ENCODE measurements around the gene PKDCC.

The PKDCC gene

DNA sequence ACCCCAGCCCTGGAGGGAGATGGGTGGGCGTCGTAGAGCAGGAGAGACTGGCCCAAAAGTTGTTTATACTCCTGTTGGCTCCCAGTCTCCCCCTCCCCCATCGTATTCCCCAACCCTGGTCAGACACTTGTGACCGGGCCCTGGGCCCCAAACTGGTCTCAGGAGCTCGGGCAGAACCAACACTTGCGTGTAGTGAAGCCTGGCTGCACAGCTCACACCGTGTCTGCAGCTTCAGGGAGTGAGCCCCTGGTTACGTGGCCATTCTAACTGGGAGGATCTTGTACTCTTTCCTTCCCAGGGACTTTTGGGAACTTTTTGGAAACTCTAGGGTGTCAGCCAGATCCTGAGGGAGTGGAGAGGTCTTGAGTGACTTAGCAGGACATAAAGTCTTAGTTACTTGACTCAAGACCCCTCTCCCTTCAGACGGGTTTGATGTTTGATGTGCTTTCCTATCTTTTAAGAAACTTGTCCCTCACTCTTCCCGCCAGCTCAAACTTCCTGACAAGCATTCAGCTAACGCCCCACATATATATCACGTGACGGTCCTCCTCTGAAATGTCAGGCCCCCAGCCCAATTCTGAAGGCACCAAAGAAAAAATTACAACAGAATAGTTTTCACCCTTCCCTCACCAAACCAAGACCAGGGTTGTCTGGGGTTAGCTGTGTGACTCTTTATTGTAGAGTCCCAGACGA is 2.3 kb downstream of the PKDCC start:
- no peak for DNase-seq (ENCODE audit: low read depth)

DNA sequence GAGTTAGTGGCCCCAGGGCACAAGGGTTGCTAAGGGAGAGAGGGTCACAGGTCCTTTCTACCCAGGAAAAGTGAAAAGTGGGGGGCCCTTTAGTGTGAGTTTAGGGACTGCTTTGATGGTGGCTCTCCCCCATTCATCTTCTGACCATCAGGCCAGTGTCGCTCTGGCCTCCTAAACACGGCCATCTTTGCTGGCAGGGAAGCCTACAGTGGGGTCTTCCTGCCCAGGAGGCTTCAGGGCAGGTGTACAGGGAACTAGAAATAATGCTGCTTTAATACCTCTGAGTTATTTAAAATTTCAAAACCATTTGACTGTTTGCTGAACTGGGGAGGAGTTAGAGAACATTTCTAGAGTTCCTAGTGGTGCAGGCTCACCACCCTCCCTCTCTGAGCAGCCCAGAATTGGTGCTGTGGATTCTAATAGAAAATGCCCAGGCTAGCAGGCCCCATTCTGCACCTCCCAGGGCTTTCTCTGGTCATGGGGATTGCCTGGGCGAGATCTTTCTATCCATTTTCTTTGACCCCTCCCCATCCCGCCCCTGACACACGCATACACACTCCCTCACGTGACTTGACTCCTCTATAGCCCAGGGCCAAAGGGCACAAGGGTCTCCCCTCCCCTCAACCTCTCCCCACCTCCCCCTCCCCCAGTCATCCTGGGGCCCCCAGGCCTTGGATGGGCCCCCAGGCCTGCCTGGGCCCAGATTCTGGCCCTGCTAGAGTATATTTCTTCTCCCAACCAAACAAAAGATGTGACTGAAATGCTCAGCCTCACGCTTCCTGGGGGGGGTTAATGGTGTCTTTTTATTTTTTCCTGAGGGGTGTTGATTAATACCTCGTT is 3.1 kb downstream of the PKDCC start:
- no peak for DNase-seq (ENCODE audit: low read depth)

DNA sequence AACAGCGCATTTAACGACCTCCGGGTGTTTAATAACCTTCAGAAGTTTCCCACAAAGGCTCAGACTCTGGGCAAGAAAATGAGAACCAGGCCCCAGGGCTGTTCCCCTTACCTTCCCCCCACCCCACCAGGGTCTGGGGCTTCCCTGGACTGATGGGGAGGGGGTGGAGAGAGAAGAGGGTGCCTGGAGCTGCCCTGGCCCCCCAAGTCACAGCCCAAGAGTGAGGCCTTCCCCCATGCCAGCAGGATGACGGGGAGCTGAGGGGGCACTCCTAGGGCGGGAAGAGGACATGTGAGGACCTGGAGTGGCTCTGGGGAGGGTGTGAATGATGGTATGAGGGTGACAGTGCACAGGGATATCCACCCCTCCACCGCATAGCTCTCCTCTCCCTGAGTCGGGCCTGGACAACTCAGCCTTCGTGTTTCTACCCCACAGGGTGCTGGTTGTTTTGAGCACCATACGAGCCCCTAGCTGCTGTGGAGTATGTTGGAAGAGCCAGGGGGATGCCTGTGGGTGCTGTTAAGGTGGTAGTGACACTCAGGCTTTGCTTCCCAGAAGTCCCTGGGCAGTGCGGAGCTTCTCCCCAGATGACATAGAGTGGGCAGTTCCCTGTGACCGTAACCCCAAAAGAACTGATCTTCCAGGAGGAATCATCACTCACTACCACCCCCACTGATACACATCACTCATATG is 3.9 kb downstream of the PKDCC start:
- no peak for DNase-seq (ENCODE audit: low read depth)

DNA sequence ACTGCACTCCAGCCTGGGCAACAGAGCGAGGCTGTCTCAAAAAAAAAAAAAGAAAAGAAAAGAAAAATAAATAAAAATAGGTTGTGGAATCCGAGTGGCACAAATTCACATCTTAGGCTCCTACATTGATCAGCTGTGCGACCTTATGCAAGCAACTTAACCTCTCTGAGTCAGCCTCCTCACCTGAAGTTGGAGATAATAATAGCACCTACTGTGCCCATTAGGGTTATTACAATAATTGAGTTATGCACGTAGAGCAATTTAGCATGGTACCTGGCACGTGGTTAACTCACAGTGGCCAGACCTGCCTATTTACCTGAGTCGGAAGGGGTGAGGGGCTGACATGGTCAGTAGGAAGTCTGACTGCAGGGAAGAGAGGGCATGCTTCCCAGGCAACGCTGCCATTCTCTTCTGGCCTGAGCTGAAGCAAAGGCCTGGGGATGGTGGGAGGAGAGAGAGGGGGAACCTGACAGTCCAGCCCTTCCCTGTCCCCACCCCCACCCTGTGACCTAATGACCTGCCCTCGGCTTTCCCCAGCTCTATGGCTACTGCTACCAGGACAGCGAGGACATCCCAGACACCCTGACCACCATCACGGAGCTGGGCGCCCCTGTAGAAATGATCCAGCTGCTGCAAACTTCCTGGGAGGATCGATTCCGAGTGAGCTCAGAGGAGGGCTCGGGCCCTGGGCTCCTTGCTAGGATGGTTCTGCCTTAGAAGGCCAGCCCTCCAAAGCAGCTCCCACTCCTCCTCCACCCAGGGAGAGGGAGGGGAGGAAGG is 5.1 kb downstream of the PKDCC start:
- DNase-seq (ENCODE audit: low read depth), result no peak

DNA sequence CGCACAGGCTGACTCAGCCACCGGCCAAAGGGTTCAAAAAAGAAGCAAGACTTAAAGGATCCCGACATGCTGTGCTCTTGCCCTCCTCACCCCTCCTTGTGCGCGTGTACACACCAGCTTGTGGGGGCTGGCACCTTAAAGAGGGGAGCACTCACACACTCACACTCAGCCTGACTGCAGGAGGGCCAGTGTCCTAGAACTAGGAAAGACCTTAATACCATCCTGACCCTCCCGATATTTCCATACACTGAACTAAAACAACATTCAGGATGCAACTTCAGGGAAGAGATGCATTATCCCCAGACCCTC is 5.6 kb downstream of the PKDCC start:
- no peak for DNase-seq (ENCODE audit: low read depth)

DNA sequence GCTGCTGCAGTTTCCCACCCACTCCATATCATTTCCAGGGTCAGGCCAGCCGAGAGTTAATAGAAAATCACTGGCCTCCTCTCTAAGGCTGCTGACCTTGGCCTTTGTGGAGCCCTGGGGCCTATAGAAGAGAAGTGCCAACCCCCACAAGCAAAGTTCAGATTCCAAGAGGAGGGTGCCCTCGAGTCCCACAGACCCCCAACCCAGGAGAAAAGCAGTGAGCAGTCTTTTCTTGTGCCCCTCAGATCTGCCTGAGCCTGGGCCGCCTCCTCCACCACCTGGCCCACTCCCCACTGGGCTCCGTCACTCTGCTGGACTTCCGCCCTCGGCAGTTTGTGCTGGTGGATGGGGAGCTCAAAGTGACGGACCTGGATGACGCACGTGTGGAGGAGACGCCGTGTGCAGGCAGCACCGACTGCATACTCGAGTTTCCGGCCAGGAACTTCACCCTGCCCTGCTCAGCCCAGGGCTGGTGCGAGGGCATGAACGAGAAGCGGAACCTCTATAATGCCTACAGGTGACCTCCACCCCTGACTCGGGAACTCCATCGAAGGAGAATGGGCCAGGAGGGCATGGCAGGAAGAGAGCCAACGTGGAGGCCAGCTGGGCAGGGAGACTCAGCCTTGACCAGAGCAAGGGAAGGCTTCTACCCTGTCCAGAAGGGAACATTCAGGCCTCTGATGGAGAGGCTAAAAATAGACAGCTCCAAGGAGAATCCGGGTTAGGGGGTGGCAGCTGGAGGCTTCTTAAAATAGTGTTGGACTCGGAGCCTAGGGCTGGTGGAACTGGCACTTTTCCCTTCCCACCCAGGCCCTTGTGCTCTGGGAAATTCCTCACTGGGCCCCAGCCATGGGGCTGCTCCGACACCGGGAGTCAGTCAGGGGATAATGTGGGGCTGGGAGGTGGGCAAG is 6.2 kb downstream of the PKDCC start:
- DNase-seq (ENCODE audit: low read depth), result no peak

DNA sequence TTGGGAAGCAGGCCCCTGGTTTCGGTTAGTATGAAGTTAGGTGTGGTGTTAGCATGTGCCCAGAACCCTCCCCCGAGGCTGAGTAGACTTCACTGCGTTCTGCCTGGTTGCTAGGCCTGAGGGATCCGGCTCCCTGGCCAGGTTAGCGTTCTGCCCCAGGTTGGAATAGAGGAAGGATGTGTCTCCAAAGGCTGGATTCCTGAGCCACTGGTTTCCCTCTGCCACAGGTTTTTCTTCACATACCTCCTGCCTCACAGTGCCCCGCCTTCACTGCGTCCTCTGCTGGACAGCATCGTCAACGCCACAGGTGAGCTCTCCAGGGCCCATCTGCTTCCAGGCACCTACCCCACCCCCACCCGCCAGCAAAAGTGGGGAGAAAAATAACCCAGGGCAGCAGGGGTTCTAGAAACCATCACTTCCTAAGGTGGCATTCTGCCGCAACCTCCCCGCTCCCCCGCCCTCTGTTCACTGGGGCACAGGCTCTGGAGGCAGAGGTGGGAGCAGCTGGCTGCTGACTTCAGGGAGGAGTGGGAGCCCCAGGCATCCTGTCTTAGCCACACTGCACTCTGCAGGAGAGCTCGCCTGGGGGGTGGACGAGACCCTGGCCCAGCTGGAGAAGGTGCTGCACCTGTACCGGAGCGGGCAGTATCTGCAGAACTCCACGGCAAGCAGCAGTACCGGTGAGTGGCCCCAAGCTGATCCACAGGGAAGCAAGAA is 7.1 kb downstream of the PKDCC start:
- DNase-seq (ENCODE audit: low read depth), result no peak

DNA sequence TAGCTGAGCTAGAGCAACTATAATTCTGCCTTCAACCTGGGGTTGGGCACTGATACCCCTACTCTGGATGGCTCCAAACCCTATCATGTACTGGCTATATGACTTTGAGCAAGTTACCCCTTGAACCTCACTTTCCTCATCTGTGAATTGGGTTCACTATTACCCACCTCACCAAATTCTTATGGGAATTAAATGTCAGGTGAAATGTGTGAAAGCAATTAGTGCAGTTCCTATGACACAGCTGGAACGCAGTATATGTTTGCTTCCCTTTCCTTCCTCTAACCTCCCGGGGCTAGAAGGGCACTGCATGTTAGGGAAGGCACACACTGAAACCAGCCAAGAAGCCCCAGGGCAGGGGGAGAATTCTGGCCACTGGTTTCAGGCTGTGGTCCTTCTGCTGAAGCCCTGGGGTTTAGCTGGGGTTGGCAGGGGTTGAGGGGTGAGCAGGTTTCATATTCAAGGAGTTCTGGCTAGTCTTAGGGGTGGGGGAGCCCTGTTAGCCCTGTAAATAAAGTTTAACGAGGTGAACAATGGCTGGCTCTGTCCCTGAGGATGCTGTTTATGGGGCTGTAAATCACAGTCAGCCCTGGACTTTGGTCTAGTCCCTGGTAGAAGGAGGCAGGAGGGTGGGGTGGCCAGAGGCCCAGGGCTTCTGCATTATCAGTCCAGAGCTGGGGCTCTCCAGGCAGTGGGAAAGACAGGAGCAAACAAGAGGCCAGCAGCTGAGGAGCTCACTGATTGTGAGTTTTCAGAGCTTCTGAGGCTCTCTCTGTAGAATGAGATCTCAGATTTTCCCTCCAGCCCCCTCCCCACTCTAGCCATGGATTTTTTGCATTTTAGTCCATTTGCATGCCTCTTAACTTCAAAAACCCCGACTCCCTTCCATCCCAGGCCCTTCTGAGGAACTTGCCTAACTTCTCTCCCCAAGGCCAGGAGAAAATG is 8.0 kb downstream of the PKDCC start:
- no peak for DNase-seq (ENCODE audit: low read depth)

DNA sequence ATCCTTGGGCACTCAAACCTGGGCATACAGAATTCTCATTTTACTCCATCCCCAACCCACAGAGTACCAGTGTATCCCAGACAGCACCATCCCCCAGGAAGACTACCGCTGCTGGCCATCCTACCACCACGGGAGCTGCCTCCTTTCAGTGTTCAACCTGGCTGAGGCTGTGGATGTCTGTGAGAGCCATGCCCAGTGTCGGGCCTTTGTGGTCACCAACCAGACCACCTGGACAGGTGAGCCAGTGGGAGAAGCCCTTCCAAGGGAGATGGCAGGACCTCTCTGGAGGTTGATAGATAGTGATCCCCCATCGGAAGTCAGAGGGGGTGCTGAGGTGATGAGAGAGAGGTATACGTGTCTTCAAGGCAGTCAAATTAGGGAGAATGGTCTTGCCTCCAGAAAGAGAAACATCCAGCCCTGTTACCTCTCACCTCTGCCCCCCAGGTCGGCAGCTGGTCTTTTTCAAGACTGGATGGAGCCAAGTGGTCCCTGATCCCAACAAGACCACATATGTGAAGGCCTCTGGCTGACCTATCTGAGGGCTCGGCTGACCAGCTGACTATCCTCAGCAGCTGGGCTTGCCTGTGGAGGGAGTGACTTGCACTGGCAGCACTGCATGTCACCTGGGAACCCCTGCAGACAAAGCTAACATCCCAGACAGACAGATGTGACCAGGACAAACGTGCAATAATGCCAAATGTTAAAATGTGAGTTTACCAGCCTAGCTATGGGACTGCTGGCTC is 9.5 kb downstream of the PKDCC start:
- DNase-seq (ENCODE audit: low read depth), result no peak

DNA sequence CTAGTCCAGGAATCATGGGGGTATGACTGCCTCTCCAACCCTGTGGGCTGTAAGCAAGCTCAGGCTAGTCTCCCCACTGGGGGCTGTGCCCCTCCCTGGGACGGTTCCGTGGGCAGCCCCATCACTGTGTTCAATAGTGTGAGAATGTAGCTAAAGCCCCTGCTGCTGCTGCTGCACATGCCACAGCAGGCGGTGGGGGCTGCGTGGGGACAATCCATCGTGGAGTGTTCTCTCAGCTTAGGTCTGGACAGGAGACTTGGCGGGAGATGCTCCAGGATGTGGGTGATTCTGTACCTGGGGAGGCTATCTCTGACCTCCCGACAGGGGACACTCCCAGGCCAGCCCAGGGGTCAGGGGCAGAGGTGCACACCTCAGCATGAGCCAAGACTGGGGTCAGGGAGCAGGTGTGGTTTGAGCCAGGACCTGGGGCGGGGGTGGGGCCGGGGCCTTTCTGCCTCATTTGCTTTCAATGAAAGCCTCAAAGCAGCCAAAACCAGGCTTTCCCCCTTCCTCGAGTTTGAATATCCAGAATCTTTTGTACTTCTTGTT is 10.2 kb downstream of the PKDCC start:
- no peak for DNase-seq (ENCODE audit: low read depth)

DNA sequence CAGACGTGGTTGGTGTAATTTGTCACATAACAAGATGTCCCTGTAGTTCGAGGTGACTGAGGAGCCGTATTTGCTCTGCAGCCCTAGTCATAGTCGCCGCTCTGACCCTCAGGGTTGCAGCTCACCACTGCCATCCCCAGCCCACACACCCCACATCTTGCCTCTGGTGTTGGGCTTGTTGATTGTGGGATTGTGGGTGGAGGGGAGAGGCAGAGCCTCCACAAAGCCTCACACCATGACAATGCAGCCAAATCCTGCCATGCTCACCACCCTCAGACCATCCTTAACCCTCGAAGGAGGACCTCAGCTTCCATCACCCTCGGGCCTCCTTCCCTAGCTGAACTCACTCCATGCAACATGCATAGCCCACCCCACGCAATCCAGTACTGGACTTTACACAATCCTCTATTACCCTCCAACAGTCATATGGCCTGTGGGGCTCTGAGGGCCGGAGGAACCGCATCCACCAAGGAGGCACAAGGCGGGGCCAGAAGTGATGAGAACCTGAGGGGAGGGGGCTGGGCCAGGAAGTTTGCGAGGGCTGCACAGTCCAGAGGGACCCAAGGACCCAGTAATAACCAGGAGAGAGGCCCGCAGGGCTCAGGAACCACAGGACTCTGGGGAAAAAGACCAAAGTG is 11.6 kb downstream of the PKDCC start:
- no peak for DNase-seq (ENCODE audit: low read depth)

DNA sequence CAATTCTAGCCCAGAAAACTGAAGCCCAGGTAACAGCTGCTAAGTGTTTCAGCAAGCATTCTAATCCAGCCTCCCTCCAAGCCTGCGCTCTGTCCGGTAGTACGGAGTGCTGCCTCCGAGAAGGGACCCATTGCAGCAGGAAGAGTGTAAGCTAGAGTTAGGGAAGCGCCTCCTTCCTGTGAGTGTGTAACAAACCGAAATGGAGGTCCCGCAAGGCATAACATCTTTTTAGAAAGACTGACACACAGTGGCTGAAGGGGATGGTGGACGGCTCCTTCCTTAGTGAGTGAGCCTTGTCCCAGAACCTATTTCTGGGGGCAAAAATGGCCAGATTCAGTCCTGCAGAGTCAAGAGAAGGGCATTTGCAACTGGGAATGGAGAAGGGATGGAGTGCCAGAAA is 12.2 kb downstream of the PKDCC start:
- DNase-seq (ENCODE audit: low read depth), result no peak

DNA sequence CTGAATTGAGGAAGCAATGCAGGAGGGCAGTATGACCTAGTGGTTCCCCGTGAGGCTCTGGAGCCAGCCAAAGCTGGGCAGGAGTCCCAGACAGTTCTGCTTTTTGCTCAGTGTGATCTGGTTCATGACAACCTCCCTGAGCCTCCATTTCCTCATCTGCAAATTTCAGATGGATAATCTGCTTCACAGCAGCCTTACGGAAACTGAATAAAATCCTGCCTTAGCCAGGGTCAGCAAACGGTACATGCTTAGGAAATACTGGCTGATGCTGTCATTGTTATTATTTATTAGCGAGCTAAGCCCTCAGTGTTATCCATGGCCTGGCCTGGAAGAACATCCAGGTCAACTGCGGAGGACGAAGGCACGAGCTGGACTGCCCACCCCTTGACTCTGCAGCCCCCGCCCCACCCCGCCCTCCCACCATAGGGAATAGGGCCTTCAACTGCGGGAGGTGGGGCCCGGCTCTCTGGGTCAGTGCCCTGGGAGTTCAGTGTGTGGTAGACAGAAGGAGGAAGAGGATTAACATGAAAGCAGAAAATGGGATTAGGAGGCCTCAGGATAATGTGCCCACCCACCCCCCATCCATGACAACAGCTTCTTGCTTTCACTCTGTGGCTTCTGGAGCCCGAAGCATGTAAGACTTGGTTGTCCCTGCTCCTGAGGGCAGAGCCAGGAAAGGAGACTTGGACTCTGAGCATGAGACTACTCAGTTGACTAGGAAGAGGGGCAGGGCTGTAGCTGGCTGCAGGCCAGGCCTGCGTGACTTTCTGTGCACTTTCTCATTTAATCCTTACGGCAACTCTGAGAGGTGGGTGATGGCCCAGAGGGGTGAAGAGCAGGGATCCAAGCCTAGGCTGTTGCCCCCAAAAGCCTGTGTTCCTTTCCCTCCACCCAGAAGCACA is 13.1 kb downstream of the PKDCC start:
- DNase-seq (ENCODE audit: low read depth), result no peak

DNA sequence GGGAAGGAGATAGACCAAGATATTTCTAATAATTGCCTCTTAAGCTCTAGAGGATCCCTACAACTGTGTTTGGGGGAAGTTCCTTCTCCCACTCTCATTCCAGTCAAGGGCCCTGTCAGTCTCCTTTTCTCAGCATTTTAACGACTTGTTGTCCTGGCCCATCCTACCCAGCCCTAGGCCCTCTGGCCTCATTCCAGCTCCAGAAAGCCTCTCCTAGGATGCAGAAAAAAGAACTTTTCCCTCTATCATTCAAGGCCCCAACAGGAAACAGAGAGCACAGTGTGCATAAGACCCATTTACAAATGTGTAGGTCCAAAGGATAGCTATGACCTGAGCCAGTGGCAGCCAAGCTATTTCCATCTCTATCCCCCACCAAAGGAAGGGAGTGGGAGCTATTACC is 14.0 kb downstream of the PKDCC start:
- DNase-seq (ENCODE audit: low read depth), result no peak

DNA sequence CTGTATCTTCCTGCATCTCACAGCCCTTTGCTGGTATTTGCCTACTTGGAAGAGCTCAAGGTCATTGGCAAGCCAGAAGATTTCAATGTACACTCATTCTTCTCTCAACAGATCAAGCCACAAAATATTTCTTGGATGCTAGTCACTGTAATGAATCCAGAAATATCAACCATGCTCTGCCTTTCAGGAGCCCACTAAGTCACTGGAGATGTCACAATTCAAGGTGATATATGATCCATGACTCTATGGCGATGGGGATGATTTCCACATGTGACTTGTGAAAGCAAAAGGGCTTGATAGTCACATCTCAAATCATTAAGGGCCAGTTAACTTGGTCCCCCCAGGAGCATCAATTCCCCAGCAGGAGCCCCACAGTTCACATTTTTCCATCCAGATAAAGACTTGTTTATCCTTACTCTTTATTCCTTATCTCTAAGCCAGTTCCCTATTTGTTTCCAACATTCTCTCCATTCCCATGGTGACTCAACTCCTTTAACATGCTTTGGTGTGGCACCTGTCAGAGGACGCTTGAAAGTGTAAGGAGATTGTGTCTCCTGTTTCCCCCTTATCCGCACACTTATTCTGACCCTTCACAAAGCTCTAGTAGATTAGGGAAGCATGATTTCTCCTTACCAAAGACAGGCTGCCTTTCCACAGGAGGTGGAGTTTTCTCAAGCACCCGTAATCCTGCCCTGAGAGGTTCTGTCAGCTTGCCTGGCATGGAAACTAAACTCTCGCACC is 15.8 kb downstream of the PKDCC start:
- no peak for DNase-seq (ENCODE audit: low read depth)

DNA sequence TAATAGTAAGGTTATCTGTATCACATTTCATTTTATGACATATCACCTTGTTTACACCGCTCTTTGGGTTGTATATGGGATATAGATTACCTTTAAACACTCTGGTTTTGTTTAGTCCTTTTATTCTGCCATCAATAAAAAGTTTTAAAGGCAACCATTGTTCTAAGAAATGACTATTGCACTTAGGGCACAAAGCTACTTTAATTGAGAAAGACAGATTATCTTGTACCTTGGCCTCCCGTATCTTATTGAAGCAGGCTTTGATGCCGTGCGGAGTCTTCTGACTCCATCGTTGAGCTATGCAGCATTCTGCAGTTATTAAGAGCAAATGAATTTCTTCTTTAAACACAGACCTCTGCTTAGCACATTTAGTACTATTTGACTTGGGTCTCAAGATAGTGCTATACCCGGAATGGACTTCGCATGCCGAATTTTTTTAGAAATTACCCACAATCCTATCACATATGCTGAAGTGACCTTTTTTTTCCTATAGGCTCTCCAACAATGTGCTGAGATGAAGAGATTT is 16.7 kb downstream of the PKDCC start:
- DNase-seq (ENCODE audit: low read depth), result no peak
